DMS 273 (cell line): ENCODE results near the gene ACSL3.

Source experiments
- DNase-seq: peaks from one replicate; lab custom pipeline; 2025; ENCODE audit not compliant: unreplicated experiment; lab: John Stamatoyannopoulos, UW

ACSL3 gene

GRCh38 chr2:222878877-222879603 is 18.2 kb downstream of the ACSL3 start:
- no peak for DNase-seq

- DNase-seq: no peak
Observed at GRCh38 chr2:222879604-222879933, 18.7 kb downstream of the ACSL3 start.

DNA sequence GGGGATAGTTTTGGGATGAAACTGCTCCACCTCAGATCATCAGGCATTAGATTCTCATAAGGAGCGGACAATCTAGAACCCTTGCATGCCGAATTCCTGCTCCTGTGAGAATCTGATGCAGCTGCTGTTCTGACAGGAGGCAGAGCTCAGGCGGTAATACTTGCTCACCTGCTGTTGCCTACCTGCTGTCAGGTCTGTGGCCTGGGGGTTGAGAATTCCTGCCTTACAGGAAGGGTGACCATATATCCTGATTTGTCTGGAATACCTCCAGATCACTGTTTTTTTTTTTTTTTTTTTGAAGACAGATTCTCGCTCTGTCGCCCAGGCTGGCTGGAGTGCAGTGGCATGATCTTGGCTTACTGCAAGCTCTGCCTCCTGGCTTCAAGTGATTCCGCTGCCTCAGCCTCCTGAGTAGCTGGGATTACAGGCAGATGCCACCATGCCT is 21.7 kb downstream of the ACSL3 start:
- DNase-seq: peak; percentile 31

DNA sequence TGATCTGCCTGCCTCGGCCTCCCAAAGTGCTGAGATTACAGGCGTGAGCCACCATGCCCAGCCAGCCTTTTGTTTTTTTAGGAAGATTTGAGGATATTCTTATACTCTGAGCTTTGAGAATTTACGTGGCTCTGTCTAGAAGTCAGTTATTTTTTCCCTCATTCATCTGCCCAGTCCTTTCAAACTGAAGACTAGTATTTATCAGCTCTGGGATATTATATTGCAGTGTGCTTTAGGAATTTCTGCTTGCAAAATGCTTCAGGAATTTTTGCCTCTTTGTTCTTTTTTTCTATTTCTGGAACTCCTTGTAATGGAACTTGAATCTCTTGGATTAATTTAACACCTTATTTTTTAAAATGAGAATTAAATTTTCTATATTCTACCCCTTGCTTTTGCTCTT is 22.6 kb downstream of the ACSL3 start:
- no peak for DNase-seq

DNA sequence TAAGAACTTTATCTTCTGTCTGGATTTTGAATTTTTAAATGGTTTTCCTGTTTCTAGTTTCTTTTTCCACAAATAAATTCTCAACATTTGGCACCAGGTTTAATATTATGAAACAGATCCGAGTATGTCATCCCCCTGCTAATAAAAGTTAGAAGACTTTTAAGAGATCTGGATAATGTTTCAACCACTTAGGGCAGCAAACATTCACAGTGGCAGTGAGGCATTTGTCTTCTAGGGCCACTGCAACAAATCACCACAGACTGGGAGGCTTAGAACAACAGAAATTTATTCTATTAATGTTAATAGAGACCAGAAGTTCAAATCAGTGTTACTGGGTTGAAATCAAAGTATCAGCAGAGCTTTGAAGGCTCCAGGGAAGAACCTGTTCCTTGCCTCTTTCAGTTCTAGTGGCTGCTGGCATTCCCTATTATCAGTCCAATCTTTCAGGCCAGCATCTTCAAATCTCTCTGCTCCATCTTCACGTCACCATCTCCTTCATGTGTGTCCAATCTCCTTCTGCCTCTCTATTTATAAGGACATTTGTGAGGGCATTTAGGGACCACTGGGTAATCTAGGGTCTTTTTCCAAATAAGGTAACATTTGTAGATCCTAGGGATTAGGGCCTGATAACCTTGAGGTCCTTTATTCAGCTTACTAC is 23.4 kb downstream of the ACSL3 start:
- DNase-seq: no peak

GRCh38 chr2:222884805-222885424 is 24.1 kb downstream of the ACSL3 start:
- no peak for DNase-seq

DNA sequence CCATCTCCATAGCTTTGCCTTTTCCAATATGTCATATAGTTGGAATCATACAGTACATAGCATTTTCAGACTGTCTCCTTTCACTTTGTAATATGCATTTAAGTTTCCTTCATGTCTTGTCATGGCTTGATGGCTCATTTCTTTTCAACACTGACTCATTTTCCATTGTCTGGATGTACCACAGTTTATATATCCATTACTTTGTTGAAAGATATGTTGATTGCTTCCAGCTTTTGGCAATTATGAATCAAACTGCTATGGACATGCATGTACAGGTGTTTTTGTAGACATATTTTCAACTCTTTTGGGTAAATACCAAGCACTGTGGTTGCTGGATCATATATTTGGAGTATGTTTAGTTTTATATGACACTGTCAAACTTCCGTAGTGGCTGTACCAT is 26.3 kb downstream of the ACSL3 start:
- DNase-seq: no peak

DNA sequence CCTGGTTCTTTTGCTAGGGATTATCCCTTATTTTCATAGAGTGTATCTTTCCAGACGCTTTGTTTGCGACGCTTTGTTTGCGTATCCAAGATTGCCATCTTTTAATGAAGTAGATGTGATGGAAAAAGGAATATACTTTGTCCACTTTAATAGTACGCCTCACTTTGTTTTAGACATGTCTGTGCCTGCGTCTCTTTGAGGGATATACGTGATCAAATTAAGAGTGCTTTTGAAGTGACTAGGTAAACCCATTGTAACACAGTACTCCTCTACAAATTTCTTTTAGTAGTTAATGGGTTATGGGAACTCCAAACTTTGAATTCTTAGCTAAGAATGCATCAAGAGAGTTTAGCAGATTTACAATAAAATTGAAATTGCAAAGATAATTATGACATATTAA is 27.9 kb downstream of the ACSL3 start:
- no peak for DNase-seq

DNA sequence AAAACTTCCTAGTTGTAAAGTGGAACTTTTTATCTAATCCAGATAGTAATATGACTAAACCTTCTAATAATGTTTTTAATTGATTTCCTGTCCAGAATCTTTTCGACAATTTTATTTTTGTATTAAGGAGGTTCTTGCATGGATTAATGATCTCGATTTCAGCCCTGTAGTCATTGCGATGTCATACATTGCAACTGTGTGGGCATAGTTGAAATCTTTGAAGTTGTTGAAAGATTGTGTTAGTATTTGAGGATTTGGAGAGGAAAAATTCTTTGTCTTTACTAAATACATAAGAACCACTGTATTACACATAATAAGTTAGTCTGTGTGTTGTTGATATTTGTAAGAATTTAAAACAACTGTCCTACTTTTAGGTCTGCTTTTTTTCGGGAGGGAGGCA is 31.1 kb downstream of the ACSL3 start:
- no peak for DNase-seq

- no peak for DNase-seq
Observed at GRCh38 chr2:222892321-222892720, 31.5 kb downstream of the ACSL3 start.

DNA sequence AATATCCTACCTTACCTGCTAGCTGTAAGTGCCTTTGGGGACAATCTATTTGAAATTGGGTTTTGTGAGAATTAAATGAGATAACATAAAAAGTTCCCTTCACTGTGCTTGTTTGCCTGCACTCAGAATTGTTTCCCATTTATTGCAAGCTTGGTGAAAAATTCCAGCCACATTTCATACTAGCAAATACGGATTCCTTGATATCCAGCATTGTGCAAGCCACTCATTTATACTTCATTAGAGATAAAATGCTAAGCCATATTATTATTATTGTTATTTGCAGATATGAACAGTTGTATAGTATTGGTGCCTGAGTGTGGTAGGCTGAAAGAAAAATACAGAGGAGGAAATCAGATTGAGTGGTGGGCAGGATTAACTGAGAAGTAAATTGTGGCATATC is 31.9 kb downstream of the ACSL3 start:
- no peak for DNase-seq

- no peak for DNase-seq
Observed at GRCh38 chr2:222893716-222894115, 32.9 kb downstream of the ACSL3 start.

- no peak for DNase-seq
Observed at GRCh38 chr2:222895144-222895543, 34.3 kb downstream of the ACSL3 start.

GRCh38 chr2:222897898-222898297 is 37.1 kb downstream of the ACSL3 start:
- DNase-seq: no peak

DNA sequence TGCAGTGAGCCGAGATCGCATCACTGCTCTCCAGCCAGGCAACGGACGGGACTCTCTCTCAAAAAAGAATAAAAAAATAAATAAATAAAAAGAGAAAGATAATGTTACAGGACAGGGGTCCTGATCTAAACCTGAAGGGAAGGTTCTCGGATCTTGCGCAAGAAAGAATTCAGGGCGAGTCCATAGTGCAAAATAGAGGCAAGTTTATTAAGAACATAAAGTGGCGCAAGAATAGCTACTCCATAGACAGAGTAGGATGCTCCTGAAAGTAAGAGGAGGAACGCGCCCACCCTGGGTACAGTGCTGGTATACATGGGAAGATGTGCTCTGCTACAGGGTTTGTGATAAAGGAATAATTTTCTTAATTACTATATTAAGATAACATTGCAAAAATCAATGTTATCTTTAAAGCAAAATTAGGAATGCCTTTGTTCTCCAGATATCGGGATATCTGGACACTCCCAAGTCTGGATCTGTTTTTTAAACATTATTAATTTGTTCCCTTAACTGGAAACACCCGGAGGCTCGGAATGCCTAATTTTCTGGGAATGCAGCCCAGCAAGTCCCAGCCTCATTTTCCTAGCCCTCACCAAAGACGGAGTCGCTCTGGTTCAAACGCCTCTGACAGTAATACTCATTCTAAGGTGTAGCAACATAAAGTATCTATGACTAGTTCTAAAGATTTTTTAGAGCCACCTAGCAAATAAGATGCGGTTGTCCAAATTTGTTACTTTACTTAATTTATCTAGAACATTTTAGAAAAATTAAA is 38.8 kb downstream of the ACSL3 start:
- no peak for DNase-seq

- DNase-seq: no peak
Observed at GRCh38 chr2:222900354-222900753, 39.5 kb downstream of the ACSL3 start.

DNA sequence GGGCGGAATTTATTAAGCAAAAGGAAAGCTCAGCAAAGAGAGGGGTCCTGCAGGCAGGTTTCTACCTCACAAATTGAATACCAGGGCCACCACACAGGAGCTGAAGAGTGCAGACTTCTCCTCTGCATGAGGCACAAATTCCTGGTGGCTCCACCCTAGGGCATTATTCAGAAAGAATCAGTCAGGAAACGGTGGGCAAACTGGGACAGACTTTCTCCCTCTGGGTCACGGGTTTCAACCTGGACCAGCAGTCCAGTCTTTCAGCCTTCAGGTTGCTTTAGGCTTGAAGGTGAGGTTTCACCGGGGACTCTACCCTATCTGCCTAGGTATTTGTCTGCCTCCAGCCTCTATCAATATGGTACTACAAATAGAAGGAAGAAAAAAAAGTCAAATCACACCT is 41.8 kb downstream of the ACSL3 start:
- DNase-seq: no peak

GRCh38 chr2:222903234-222904220 is 42.7 kb downstream of the ACSL3 start:
- peak; percentile 75 for DNase-seq

- DNase-seq: no peak
Observed at GRCh38 chr2:222904557-222905258, 43.9 kb downstream of the ACSL3 start.

- DNase-seq: no peak
Observed at GRCh38 chr2:222907048-222907447, 46.2 kb downstream of the ACSL3 start.
